PC-3 (cell line): Measurements from ENCODE around the gene EIF2B5. TPM values are rescaled to one million over a fixed set of nuclear protein-coding genes. Genes with fewer than 3 reads are reported as not detected.
A peak's percentile ranks its signal among the peaks of the same experiment; 100 is the strongest.

Experiments
- ATAC-seq: fragments of 200-7000 bp; cut with Tn5 transposase; 2 replicates; pipeline ENCODE4 v1.9.1; 2020; ENCODE audit warnings: mild to moderate bottlenecking, moderate library complexity
- BruUV-seq: library from RNA; stranded (reverse); fragments of 400-500 nt; replicated peaks from 2 replicates; lab custom pipeline; 2021; lab: Mats Ljungman, UMichigan
- CTCF ChIA-PET: fragments of 300-600 bp; sonication (Branson Sonifier 250); formaldehyde crosslinking; loops from one replicate; lab custom pipeline; 2022; ENCODE audit warnings: antibody characterized with exemption; lab: Charles Lee
- POLR2A ChIA-PET: fragments of 300-600 bp; sonication (Branson Sonifier 250); formaldehyde crosslinking; loops from one replicate; lab custom pipeline; 2022; ENCODE audit warnings: antibody characterized with exemption; ENCODE audit not compliant: unreplicated experiment; lab: Charles Lee
- DNase-seq: peaks from one replicate; pipeline ENCODE4 v3.0.0-alpha.2; 2015
- H2AFZ ChIP-seq: fragments of 300-600 bp; sonication (generic); 2 replicates; pipeline ENCODE4 v1.6.0; 2016; ENCODE audit warnings: antibody characterized with exemption, low read length
- H3F3A ChIP-seq: fragments of 300-600 bp; sonication (generic); one replicate; pipeline ENCODE4 v1.6.0; 2017; ENCODE audit warnings: antibody characterized with exemption, low read length, control low read depth, mild to moderate bottlenecking; ENCODE audit not compliant: unreplicated experiment
- H3K27ac ChIP-seq: fragments of 300-600 bp; sonication (generic); 2 replicates; pipeline ENCODE4 v1.5.1; 2016; ENCODE audit warnings: mild to moderate bottlenecking, low read length
- H3K27me3 ChIP-seq: fragments of 300-600 bp; sonication (generic); 2 replicates; pipeline ENCODE4 v1.6.1; 2016; ENCODE audit warnings: low read length, mixed read lengths
- H3K36me3 ChIP-seq: fragments of 300-600 bp; sonication (generic); 2 replicates; pipeline ENCODE4 v1.6.1; 2016; ENCODE audit warnings: low read depth, mixed run types, low read length, mixed read lengths
- H3K4me1 ChIP-seq: fragments of 300-600 bp; sonication (generic); 2 replicates; pipeline ENCODE4 v1.5.1; 2016; ENCODE audit warnings: low read length; ENCODE audit not compliant: insufficient read depth
- H3K4me2 ChIP-seq: fragments of 300-600 bp; sonication (generic); 2 replicates; pipeline ENCODE4 v1.6.0; 2016; ENCODE audit warnings: low read length
- H3K4me3 ChIP-seq: fragments of 300-600 bp; sonication (generic); 2 replicates; pipeline ENCODE4 v1.5.1; 2016; ENCODE audit warnings: mild to moderate bottlenecking, low read length, mixed read lengths
- H3K79me2 ChIP-seq: fragments of 300-600 bp; sonication (generic); 2 replicates; pipeline ENCODE4 v1.6.1; 2017; ENCODE audit warnings: low read length, mixed read lengths
- H3K9ac ChIP-seq: fragments of 300-600 bp; sonication (generic); 2 replicates; pipeline ENCODE4 v1.6.0; 2016; ENCODE audit warnings: mild to moderate bottlenecking, low read length
- H3K9me2 ChIP-seq: fragments of 300-600 bp; sonication (generic); replicated peaks from 2 replicates; pipeline ENCODE4 v1.6.1; 2016; ENCODE audit warnings: mixed run types, low read length, mixed read lengths
- H3K9me3 ChIP-seq: fragments of 300-600 bp; sonication (generic); 2 replicates; pipeline ENCODE4 v1.6.1; 2016; ENCODE audit warnings: low read length, mixed read lengths
- H4K20me1 ChIP-seq: fragments of 300-600 bp; sonication (generic); 2 replicates; pipeline ENCODE4 v1.6.1; 2016; ENCODE audit warnings: low read length, mixed read lengths
- EZH2 ChIP-seq: fragments of 300-600 bp; sonication (generic); IDR thresholded peaks from one replicate; pipeline ENCODE4 v1.6.1; 2017; ENCODE audit warnings: antibody characterized with exemption, mild to moderate bottlenecking, low read length; ENCODE audit not compliant: unreplicated experiment
- EZH2phosphoT487 ChIP-seq: fragments of 300-600 bp; sonication (generic); IDR thresholded peaks from 2 replicates; pipeline ENCODE4 v1.6.1; 2018; ENCODE audit warnings: mild to moderate bottlenecking, antibody characterized with exemption, low read length, borderline replicate concordance
- intact Hi-C: fragments of 100-400 bp; cut with micrococcal nuclease; formaldehyde crosslinking; loops from 2 replicates; pipeline ENCODE4 v1.9.0; 2023
- total RNA-seq: library from RNA; depleted of rRNA; stranded (reverse); fragments of >200 nt; gene quantifications from 2 replicates; pipeline ENCODE4 v1.2.3, GENCODE V29; 2014
- TF ChIP-seq, protein P1 (sequence below): fragments of 300-600 bp; sonication (generic); conservative IDR thresholded peaks from 2 replicates; pipeline ENCODE4 v1.5.1; 2017; ENCODE audit warnings: antibody characterized with exemption, low read depth, mild to moderate bottlenecking, low read length

EIF2B5 gene
- total RNA-seq, 1 experiment from 2014 or later: 51.3 TPM

DNA sequence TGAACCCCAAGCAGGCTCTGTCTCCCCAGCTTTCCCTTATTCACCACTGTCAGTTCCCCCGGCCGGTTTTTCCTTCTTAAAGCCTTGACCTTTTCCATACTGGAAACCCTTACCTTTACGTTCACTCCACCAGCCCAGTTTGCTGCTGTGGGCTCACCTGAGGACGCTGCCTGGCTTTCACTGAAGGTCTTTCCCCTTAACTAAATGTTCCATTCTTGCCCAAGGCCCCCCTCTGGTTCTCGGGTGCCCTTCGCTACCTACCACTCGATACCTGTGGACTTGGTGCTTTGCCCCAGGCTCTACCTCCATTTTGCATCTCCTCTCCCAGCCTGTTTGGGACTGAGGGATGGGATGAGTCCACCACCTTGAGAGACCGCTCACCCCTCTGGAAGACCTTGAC, 40.3 kb downstream of the EIF2B5 start:
- no peaks in the 10 kb centered on the region for H3K9me2 ChIP-seq
- H3K36me3 ChIP-seq: peaks cover 36% of the 10 kb centered on the region
- peak overlapping the region; percentile 97 for H3K9ac ChIP-seq
- CTCF ChIA-PET: no interaction called here
- no peak for ATAC-seq
- DNase-seq: no peak
- H3K4me3 ChIP-seq: peak overlapping the region; percentile 89
- POLR2A ChIA-PET: no interaction called here
- peak overlapping the region; percentile 97 for H3K4me2 ChIP-seq
- H3K27me3 ChIP-seq: no peaks in the 10 kb centered on the region
- intact Hi-C loops: loop anchor here (2.0 kb wide), 1 partner anchor 19 kb away; no protein-coding TSS in a partner anchor
- H2AFZ ChIP-seq: peak overlapping the region; percentile 77; the same call in 1 of the 2 replicates
- H3K9me3 ChIP-seq: no peaks in the 10 kb centered on the region
- peak overlapping the region; percentile 62 for H3K27ac ChIP-seq
- no TSS peak for BruUV-seq
- H3F3A ChIP-seq: no peaks in the 10 kb centered on the region
- peaks cover 52% of the 10 kb centered on the region for H3K79me2 ChIP-seq
- H4K20me1 ChIP-seq: peaks cover 18% of the 10 kb centered on the region
- no peak for TF ChIP-seq EZH2
- TF ChIP-seq, protein P1, sequence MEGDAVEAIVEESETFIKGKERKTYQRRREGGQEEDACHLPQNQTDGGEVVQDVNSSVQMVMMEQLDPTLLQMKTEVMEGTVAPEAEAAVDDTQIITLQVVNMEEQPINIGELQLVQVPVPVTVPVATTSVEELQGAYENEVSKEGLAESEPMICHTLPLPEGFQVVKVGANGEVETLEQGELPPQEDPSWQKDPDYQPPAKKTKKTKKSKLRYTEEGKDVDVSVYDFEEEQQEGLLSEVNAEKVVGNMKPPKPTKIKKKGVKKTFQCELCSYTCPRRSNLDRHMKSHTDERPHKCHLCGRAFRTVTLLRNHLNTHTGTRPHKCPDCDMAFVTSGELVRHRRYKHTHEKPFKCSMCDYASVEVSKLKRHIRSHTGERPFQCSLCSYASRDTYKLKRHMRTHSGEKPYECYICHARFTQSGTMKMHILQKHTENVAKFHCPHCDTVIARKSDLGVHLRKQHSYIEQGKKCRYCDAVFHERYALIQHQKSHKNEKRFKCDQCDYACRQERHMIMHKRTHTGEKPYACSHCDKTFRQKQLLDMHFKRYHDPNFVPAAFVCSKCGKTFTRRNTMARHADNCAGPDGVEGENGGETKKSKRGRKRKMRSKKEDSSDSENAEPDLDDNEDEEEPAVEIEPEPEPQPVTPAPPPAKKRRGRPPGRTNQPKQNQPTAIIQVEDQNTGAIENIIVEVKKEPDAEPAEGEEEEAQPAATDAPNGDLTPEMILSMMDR: no peak
- no peak for TF ChIP-seq EZH2phosphoT487
- peaks cover 54% of the 10 kb centered on the region for H3K4me1 ChIP-seq

DNA sequence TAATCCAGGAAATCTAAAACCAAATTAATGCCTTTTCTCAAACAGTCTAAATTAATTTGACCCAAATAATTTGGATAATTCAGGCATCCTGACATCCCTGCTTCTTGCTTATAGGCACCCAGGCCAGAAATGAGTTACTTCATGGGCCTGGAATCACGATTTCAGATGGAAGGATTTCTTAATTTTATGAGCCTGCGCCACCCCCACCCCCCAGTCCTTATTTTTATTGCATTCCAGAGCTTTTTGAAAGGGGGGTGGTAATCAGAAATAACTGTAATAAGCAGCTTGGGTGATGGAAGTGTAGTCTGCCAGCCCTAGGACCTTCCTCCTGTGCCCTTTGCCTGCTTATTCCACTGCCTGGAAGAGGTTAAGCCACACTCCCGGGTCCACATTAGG, 40.8 kb downstream of the EIF2B5 start:
- H3K9me2 ChIP-seq: no peaks in the 10 kb centered on the region
- peaks cover 54% of the 10 kb centered on the region for H3K4me1 ChIP-seq
- TF ChIP-seq EZH2phosphoT487 (no peak), EZH2 (no peak)
- TF ChIP-seq, protein P1: no peak
- H3K4me2 ChIP-seq: peak overlapping the region; percentile 97
- no peak for DNase-seq
- BruUV-seq: TSS peak; percentile 35
- no peaks in the 10 kb centered on the region for H3K9me3 ChIP-seq
- H2AFZ ChIP-seq: peak overlapping the region; percentile 36; the same call in 1 of the 2 replicates
- peak overlapping the region; percentile 89 for H3K4me3 ChIP-seq
- peaks cover 18% of the 10 kb centered on the region for H4K20me1 ChIP-seq
- intact Hi-C loops: loop anchor here (2.0 kb wide), 1 partner anchor 19 kb away; no protein-coding TSS in a partner anchor
- peak; percentile 0 for ATAC-seq
- POLR2A ChIA-PET: no interaction called here
- peaks cover 52% of the 10 kb centered on the region for H3K79me2 ChIP-seq
- H3K27ac ChIP-seq: peak overlapping the region; percentile 62
- H3K27me3 ChIP-seq: no peaks in the 10 kb centered on the region
- CTCF ChIA-PET: no interaction called here
- H3K36me3 ChIP-seq: peaks cover 40% of the 10 kb centered on the region
- peak overlapping the region; percentile 97 for H3K9ac ChIP-seq
- H3F3A ChIP-seq: no peaks in the 10 kb centered on the region
